Activated B cell treated with CpG ODN at 0.5 μM for 24 hours (primary cell): ENCODE measurements around the gene HS2ST1. TPM values are rescaled to one million over a fixed set of nuclear protein-coding genes. Genes with fewer than 3 reads are reported as not detected.

Source experiments
- ATAC-seq: fragments of 200-7000 bp; cut with Tn5 transposase; one replicate; pipeline ENCODE4 v1.10.0; 2021; ENCODE audit warnings: low read depth, mild to moderate bottlenecking, moderate library complexity
- CTCF ChIA-PET: fragments of 350-600 bp; sonication (Branson Sonifier 250); formaldehyde crosslinking; loops from one replicate; lab custom pipeline; 2021; ENCODE audit warnings: antibody characterized with exemption; lab: Charles Lee
- POLR2A ChIA-PET: fragments of 350-600 bp; sonication (Branson Sonifier 250); formaldehyde crosslinking; loops from one replicate; lab custom pipeline; 2021; ENCODE audit warnings: antibody characterized with exemption; lab: Charles Lee
- DNase-seq: peaks from one replicate; pipeline ENCODE4 v3.0.0; 2022
- H3K27ac Mint-ChIP-seq: one replicate; pipeline ENCODE4 v1.8.0; 2020; ENCODE audit warnings: mixed read lengths
- H3K27me3 Mint-ChIP-seq: one replicate; pipeline ENCODE4 v1.8.0; 2021; ENCODE audit warnings: mixed read lengths
- H3K36me3 Mint-ChIP-seq: one replicate; pipeline ENCODE4 v1.8.0; 2021; ENCODE audit warnings: low read depth, mixed read lengths
- H3K4me1 Mint-ChIP-seq: one replicate; pipeline ENCODE4 v1.8.0; 2021; ENCODE audit warnings: mixed read lengths
- H3K4me3 Mint-ChIP-seq: one replicate; pipeline ENCODE4 v1.8.0; 2020; ENCODE audit warnings: mild to moderate bottlenecking, mixed read lengths
- H3K9me3 Mint-ChIP-seq: one replicate; pipeline ENCODE4 v1.8.0; 2020; ENCODE audit warnings: mixed read lengths
- intact Hi-C: fragments of 100-400 bp; cut with micrococcal nuclease; formaldehyde crosslinking; loops from one replicate; pipeline ENCODE4 v1.15.1; 2024
- total RNA-seq: library from RNA; stranded (reverse); gene quantifications from 2 replicates; pipeline ENCODE4 v1.2.3, GENCODE V29; 2022
- TF ChIP-seq, protein P1 (sequence below): fragments of 200-600 bp; IDR thresholded peaks from one replicate; pipeline ENCODE4 v1.8.0; 2022; ENCODE audit warnings: antibody characterized with exemption, mild to moderate bottlenecking

Gene HS2ST1
- total RNA-seq, 1 donor from 2014 or later: 24.2 TPM

DNA sequence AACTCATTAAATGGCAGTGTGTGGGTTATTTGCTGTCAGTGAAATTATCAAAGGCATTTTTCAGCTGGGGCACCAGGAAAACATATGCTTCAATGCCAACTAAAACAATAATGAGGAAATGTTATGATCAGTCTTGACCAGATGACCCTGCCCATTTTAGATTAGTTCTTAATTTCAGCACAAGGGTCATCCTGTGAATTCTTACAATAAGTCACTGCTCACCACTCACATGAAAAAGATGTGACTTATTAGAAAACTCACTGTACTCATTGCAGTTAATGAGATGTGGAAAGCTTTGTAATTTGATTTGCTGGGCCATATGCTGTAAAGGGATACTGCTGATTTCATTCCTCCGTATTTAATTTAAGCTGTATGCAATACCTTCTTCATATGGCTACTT is 235.7 kb downstream of the HS2ST1 start:
- intact Hi-C loops: loop anchor here (5.0 kb wide), 2 partner anchors 142 to 802 kb away; no protein-coding TSS in a partner anchor
- POLR2A ChIA-PET: no interaction called here
- TF ChIP-seq, protein P1, sequence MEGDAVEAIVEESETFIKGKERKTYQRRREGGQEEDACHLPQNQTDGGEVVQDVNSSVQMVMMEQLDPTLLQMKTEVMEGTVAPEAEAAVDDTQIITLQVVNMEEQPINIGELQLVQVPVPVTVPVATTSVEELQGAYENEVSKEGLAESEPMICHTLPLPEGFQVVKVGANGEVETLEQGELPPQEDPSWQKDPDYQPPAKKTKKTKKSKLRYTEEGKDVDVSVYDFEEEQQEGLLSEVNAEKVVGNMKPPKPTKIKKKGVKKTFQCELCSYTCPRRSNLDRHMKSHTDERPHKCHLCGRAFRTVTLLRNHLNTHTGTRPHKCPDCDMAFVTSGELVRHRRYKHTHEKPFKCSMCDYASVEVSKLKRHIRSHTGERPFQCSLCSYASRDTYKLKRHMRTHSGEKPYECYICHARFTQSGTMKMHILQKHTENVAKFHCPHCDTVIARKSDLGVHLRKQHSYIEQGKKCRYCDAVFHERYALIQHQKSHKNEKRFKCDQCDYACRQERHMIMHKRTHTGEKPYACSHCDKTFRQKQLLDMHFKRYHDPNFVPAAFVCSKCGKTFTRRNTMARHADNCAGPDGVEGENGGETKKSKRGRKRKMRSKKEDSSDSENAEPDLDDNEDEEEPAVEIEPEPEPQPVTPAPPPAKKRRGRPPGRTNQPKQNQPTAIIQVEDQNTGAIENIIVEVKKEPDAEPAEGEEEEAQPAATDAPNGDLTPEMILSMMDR: no peak
- DNase-seq: no peak
- H3K4me1 Mint-ChIP-seq: peaks cover 14% of the 10 kb centered on the region
- no peaks in the 10 kb centered on the region for H3K9me3 Mint-ChIP-seq
- no peak overlapping the region for H3K4me3 Mint-ChIP-seq
- ATAC-seq: no peak
- peaks cover 43% of the 10 kb centered on the region for H3K27me3 Mint-ChIP-seq
- H3K36me3 Mint-ChIP-seq: no peaks in the 10 kb centered on the region
- CTCF ChIA-PET: interaction anchor here (1.2 kb wide), 1 partner anchor 11 kb away, joined by 3 read pairs; no protein-coding TSS in a partner anchor
- no peak overlapping the region for H3K27ac Mint-ChIP-seq

DNA sequence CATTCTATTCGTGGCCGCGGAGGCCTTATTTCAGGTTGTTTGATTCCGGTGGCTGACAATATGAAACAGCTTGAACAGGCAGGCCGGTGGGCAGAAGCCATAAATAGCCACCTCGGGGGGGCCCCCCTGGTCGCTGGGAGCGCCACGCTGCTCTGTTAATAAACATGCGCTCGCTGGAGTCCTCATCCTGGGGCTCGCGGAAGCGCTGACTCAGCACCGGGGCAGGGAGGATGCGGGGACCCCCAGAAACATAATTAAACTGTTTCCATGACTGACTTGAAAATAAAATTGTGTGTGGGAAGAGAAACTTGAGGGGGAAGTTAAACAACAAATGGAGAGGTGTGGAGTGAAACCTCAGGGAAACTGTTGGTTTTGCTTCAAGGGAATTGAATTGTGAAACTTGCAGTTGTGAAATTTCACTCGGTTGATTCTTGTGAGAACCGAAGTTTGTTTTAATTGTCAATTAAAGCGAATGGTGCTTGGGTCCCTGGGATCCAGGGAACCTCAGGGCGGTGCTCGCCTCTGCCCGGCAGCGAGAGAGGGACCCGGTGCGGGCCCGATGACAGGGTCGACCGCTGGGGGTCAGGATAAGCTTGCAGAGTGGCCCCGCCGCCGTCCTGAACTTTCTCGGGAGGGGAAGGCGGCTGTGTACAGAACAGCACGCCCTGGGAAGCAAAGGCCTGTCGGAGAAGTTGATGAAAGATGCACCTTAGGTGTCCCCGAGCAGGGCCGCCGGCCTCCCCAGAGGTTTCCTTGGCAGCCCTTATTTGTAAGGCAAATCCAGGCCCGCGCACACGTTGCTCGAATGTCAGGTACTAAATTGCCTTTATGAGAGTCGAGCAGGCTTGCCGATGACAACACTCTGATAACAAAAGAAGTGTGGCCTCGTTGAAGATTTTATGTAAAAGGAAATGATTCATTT is 237.3 kb downstream of the HS2ST1 start:
- no peak overlapping the region for H3K27ac Mint-ChIP-seq
- no peaks in the 10 kb centered on the region for H3K36me3 Mint-ChIP-seq
- ATAC-seq: peak; percentile 74
- intact Hi-C loops: loop anchor here (2.0 to 5.0 kb wide), 3 partner anchors 19 to 801 kb away; no protein-coding TSS in a partner anchor
- POLR2A ChIA-PET: no interaction called here
- H3K4me1 Mint-ChIP-seq: peaks cover 14% of the 10 kb centered on the region
- CTCF ChIA-PET: interaction anchor here (1.1 kb wide), 1 partner anchor 802 kb away, joined by 3 read pairs; no protein-coding TSS in a partner anchor
- DNase-seq: peak; percentile 27
- TF ChIP-seq, protein P1: no peak
- no peaks in the 10 kb centered on the region for H3K9me3 Mint-ChIP-seq
- H3K27me3 Mint-ChIP-seq: peaks cover 34% of the 10 kb centered on the region
- H3K4me3 Mint-ChIP-seq: peak overlapping the region; percentile 86

DNA sequence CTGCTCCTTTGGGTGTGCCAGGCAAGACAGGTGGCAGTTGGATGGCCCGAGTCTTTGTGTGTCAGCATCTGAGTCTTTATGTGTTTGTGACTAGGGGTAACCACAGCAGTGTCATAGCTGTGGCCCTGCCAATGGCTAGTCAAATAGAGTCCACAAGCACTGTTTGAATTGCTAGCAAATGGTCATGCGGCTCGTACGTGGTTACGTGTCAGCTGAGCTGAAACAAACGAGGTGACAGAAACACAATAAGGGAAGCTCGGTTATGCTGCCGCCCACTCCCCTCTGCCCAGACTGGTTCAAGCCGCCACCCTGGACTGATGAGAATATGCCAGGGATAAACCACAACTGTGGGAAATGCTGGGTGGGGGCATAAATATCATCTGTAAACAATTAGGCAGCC is 239.9 kb downstream of the HS2ST1 start:
- ATAC-seq: no peak
- intact Hi-C loops: loop anchor here (5.0 kb wide), 2 partner anchors 138 to 798 kb away; no protein-coding TSS in a partner anchor
- no peak overlapping the region for H3K4me3 Mint-ChIP-seq
- ChIA-PET POLR2A (no interaction called here), CTCF (no interaction called here)
- H3K4me1 Mint-ChIP-seq: peaks cover 14% of the 10 kb centered on the region
- no peaks in the 10 kb centered on the region for H3K36me3 Mint-ChIP-seq
- TF ChIP-seq, protein P1: no peak
- no peaks in the 10 kb centered on the region for H3K9me3 Mint-ChIP-seq
- H3K27ac Mint-ChIP-seq: no peak overlapping the region
- peaks cover 21% of the 10 kb centered on the region for H3K27me3 Mint-ChIP-seq
- no peak for DNase-seq

DNA sequence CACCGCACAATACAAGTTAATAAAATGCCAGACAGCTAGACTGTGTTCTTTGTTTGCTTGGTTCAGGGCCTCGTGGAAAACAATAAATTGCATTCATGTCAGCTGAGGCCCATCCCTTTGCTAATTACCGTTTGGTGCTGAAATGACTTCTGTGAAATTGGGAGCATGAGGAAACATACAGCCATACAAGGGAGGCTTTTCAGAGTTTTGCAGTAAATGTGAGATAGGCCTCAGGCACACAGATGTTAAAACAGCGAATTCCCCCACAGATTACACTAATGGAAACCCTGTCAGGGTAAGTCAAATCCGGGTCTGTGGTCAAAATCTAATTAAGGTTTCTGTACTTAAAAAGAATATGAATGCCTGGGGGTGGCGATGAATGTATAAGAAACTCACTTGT is 240.7 kb downstream of the HS2ST1 start:
- Mint-ChIP-seq H3K36me3 (no peaks in the 10 kb centered on the region), H3K4me1 (peaks cover 14% of the 10 kb centered on the region), H3K27ac (no peak overlapping the region), H3K9me3 (no peaks in the 10 kb centered on the region), H3K4me3 (no peak overlapping the region), H3K27me3 (peaks cover 16% of the 10 kb centered on the region)
- ChIA-PET CTCF (no interaction called here), POLR2A (no interaction called here)
- intact Hi-C loops: no loop called here
- ATAC-seq (no peak), DNase-seq (no peak)
- TF ChIP-seq, protein P1: no peak

DNA sequence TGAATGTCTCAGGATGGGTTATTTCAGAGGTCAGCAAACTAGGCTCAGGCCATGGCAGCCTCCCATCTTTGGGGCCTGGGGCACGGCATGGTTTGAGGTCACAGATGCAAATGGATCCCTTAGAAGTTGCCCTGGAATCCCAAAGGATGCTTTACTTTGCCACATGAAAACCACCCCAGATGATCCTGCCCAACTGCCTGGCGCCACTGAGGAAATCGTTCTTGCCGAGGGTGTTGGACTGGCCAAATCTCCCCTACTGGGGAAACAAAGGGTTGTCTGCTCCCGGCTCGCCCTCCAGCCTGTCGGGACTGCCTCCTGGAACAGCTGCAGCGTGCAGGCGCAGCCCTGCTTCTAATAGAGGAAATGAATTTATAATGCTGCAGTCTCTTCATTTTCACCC is 241.2 kb downstream of the HS2ST1 start:
- intact Hi-C loops: no loop called here
- H3K4me3 Mint-ChIP-seq: no peak overlapping the region
- no peaks in the 10 kb centered on the region for H3K36me3 Mint-ChIP-seq
- peaks cover 16% of the 10 kb centered on the region for H3K27me3 Mint-ChIP-seq
- no peaks in the 10 kb centered on the region for H3K9me3 Mint-ChIP-seq
- peaks cover 14% of the 10 kb centered on the region for H3K4me1 Mint-ChIP-seq
- ChIA-PET POLR2A (no interaction called here), CTCF (no interaction called here)
- ATAC-seq (no peak), DNase-seq (no peak)
- TF ChIP-seq, protein P1: no peak
- no peak overlapping the region for H3K27ac Mint-ChIP-seq
